Activated T-helper 2 cell treated with anti-CD3 and anti-CD28 coated beads, Interferon-gamma antibody, Interleukin-2, Interleukin-4, amounts not matched to agents 10 μg/mL and 5 μg/mL and 100 μg/mL, durations not matched to agents 14 hours and 24 hours and 36 hours (primary cell): ENCODE measurements around the gene IRF6. TPM values are rescaled to one million over a fixed set of nuclear protein-coding genes. Genes with fewer than 3 reads are reported as not detected.
A peak's percentile ranks its signal among the peaks of the same experiment; 100 is the strongest.

Experiments
- DNase-seq: peaks from one replicate; pipeline ENCODE4 v3.0.0; 2021; ENCODE audit warnings: low spot score
- H3K27ac Mint-ChIP-seq: one replicate; pipeline ENCODE4 v1.8.0; 2021; ENCODE audit warnings: mixed read lengths
- H3K27me3 Mint-ChIP-seq: one replicate; pipeline ENCODE4 v1.8.0; 2021; ENCODE audit warnings: low read depth, mixed read lengths
- H3K36me3 Mint-ChIP-seq: one replicate; pipeline ENCODE4 v1.8.0; 2021; ENCODE audit warnings: low read depth, mixed read lengths
- H3K4me1 Mint-ChIP-seq: one replicate; pipeline ENCODE4 v1.8.0; 2021; ENCODE audit warnings: low read depth, mixed read lengths
- H3K4me3 Mint-ChIP-seq: one replicate; pipeline ENCODE4 v1.8.0; 2021; ENCODE audit warnings: low read depth, mild to moderate bottlenecking, moderate library complexity, mixed read lengths
- H3K9me3 Mint-ChIP-seq: one replicate; pipeline ENCODE4 v1.8.0; 2021; ENCODE audit warnings: mixed read lengths
- intact Hi-C: fragments of 100-400 bp; cut with micrococcal nuclease; formaldehyde crosslinking; loops from one replicate; pipeline ENCODE4 v1.15.1; 2023
- total RNA-seq: library from RNA; stranded (reverse); gene quantifications from 2 replicates; pipeline ENCODE4 v1.2.3, GENCODE V29; 2022

The IRF6 gene
- total RNA-seq, 1 donor from 2014 or later: 0.25 TPM

- H3K27ac Mint-ChIP-seq: no peak overlapping the region
- H3K36me3 Mint-ChIP-seq: no peaks in the 10 kb centered on the region
- intact Hi-C loops: no loop called here
- no peak overlapping the region for H3K4me3 Mint-ChIP-seq
- no peaks in the 10 kb centered on the region for H3K9me3 Mint-ChIP-seq
- DNase-seq: no peak
- peaks cover 23% of the 10 kb centered on the region for H3K27me3 Mint-ChIP-seq
- peaks cover 13% of the 10 kb centered on the region for H3K4me1 Mint-ChIP-seq
Observed at GRCh38 chr1:209817691-209818090, 11.7 kb upstream of the IRF6 start.

- Mint-ChIP-seq H3K36me3 (no peaks in the 10 kb centered on the region), H3K9me3 (no peaks in the 10 kb centered on the region), H3K27ac (no peak overlapping the region), H3K4me3 (no peak overlapping the region), H3K4me1 (peaks cover 11% of the 10 kb centered on the region), H3K27me3 (peaks cover 21% of the 10 kb centered on the region)
- no peak for DNase-seq
- intact Hi-C loops: no loop called here
Observed at GRCh38 chr1:209816923-209817322, 11.0 kb upstream of the IRF6 start.

- intact Hi-C loops: no loop called here
- Mint-ChIP-seq H3K27me3 (peaks cover 15% of the 10 kb centered on the region), H3K4me1 (peaks cover 9% of the 10 kb centered on the region), H3K9me3 (no peaks in the 10 kb centered on the region), H3K4me3 (no peak overlapping the region), H3K27ac (peak overlapping the region; percentile 51), H3K36me3 (no peaks in the 10 kb centered on the region)
- DNase-seq: no peak
Observed at GRCh38 chr1:209815931-209816341, 10.0 kb upstream of the IRF6 start.

- Mint-ChIP-seq H3K4me1 (peaks cover 9% of the 10 kb centered on the region), H3K4me3 (no peak overlapping the region), H3K27ac (no peak overlapping the region), H3K27me3 (peaks cover 11% of the 10 kb centered on the region), H3K9me3 (no peaks in the 10 kb centered on the region), H3K36me3 (no peaks in the 10 kb centered on the region)
- no peak for DNase-seq
- intact Hi-C loops: no loop called here
Observed at GRCh38 chr1:209815490-209815889, 9.5 kb upstream of the IRF6 start.

DNA sequence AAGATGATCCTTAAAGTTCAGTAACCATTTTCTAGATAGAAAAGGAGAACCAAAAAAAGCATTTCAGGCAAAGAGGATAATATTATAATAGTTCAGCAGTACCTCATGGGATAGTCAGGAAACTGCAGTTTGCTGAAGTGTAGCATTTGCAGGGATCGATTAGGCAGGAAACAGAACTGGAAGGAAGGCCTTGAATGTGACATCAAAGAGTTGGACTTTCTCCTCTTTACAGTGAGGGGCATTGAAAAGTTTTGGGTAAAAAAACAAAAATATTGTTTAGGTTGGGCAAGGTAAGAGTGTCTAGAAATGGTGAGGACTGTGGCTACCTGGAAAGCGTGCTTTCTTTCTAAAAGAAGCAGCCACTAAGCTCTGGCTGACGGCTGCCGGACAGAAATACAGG, 8.0 kb upstream of the IRF6 start:
- H3K36me3 Mint-ChIP-seq: no peaks in the 10 kb centered on the region
- no peaks in the 10 kb centered on the region for H3K9me3 Mint-ChIP-seq
- peaks cover 9% of the 10 kb centered on the region for H3K4me1 Mint-ChIP-seq
- no peak overlapping the region for H3K27ac Mint-ChIP-seq
- H3K4me3 Mint-ChIP-seq: no peak overlapping the region
- intact Hi-C loops: no loop called here
- no peak for DNase-seq
- H3K27me3 Mint-ChIP-seq: peaks cover 4% of the 10 kb centered on the region

GRCh38 chr1:209810783-209811182, 4.8 kb upstream of the IRF6 start:
- Mint-ChIP-seq H3K36me3 (no peaks in the 10 kb centered on the region), H3K27ac (no peak overlapping the region), H3K9me3 (no peaks in the 10 kb centered on the region), H3K4me3 (no peak overlapping the region), H3K4me1 (peaks cover 10% of the 10 kb centered on the region), H3K27me3 (no peaks in the 10 kb centered on the region)
- intact Hi-C loops: no loop called here
- DNase-seq: no peak

DNA sequence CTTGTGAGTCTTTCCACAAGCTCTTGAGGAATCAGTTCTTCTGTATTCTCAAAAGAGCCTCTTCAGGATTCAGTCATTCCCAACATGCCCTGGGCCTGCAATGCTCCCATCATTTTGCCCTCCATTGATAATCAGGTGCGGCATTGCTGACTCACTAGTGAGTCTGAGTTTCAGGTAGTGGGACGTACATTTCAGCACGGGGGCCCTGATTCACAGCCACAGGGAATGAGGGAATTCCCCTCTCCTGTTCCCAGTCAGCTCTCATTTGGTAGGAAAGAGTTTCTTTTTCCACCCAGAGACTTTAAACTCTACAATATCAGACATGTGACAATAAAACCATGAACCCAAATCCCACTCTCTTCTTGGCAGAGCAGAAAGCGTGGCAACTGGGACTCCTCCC, 3.7 kb upstream of the IRF6 start:
- Mint-ChIP-seq H3K27me3 (no peaks in the 10 kb centered on the region), H3K36me3 (no peaks in the 10 kb centered on the region)

GRCh38 chr1:209808059-209808581, 2.2 kb upstream of the IRF6 start:
- no peak overlapping the region for H3K27ac Mint-ChIP-seq
- peaks cover 6% of the 10 kb centered on the region for H3K27me3 Mint-ChIP-seq
- H3K4me3 Mint-ChIP-seq: no peak overlapping the region
- DNase-seq: no peak
- H3K36me3 Mint-ChIP-seq: no peaks in the 10 kb centered on the region
- intact Hi-C loops: no loop called here
- H3K9me3 Mint-ChIP-seq: no peaks in the 10 kb centered on the region
- H3K4me1 Mint-ChIP-seq: peaks cover 12% of the 10 kb centered on the region

More for the DNA sequence above, 3.7 kb upstream of the IRF6 start:
- H3K9me3 Mint-ChIP-seq: no peaks in the 10 kb centered on the region
- H3K4me1 Mint-ChIP-seq: peaks cover 9% of the 10 kb centered on the region
- intact Hi-C loops: no loop called here
- H3K4me3 Mint-ChIP-seq: no peak overlapping the region
- no peak for DNase-seq
- H3K27ac Mint-ChIP-seq: no peak overlapping the region

- Mint-ChIP-seq H3K27ac (no peak overlapping the region), H3K9me3 (no peaks in the 10 kb centered on the region), H3K27me3 (peaks cover 6% of the 10 kb centered on the region), H3K4me1 (peaks cover 12% of the 10 kb centered on the region), H3K4me3 (no peak overlapping the region), H3K36me3 (no peaks in the 10 kb centered on the region)
- intact Hi-C loops: no loop called here
- no peak for DNase-seq
Observed at GRCh38 chr1:209807509-209807908, 1.6 kb upstream of the IRF6 start.

GRCh38 chr1:209805341-209805781, 581 bp downstream of the IRF6 start:
- H3K27me3 Mint-ChIP-seq: peaks cover 10% of the 10 kb centered on the region
- no peaks in the 10 kb centered on the region for H3K9me3 Mint-ChIP-seq
- intact Hi-C loops: no loop called here
- no peak overlapping the region for H3K27ac Mint-ChIP-seq
- H3K4me3 Mint-ChIP-seq: no peak overlapping the region
- no peaks in the 10 kb centered on the region for H3K36me3 Mint-ChIP-seq
- H3K4me1 Mint-ChIP-seq: peaks cover 12% of the 10 kb centered on the region
- DNase-seq: no peak

DNA sequence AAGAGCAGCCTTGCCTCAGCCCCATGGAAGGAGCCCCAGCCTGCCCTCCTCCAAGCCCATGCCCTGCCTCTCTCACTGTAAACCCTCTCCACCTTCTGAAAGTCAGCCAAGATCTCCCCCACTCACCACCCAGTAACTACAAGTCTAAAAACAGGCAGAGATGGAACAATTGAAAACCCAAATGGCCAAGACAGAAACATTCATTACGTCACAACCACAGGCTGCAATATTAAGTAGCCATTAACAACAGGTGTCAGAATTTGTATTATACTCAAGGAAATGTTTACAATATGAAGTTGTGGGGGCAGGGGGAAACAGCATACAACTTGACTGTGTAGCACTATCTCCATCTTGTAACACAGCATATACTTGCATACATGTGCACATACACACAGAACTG, 2.4 kb downstream of the IRF6 start:
- Mint-ChIP-seq H3K36me3 (no peaks in the 10 kb centered on the region), H3K4me3 (no peak overlapping the region), H3K9me3 (no peaks in the 10 kb centered on the region), H3K27me3 (peaks cover 10% of the 10 kb centered on the region), H3K4me1 (peaks cover 15% of the 10 kb centered on the region), H3K27ac (no peak overlapping the region)
- DNase-seq: no peak
- intact Hi-C loops: no loop called here

DNA sequence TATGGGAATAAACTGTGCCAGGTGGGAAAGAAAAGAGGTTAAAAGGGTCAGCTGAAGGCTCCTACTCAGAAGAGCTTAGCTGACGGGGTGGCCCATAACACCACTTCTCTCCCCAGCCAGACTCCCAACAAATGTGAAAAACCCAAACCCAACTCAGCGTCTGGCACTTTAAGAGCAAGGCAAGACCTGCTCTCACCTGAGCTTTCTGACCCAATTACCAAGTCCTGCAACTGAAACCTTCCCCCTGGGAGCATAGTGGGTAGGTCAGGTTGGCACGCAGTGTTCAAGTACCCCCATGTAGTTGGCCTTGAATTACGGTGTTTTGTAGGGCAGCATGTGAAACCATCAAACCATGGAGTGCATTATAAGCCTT, 3.2 kb downstream of the IRF6 start:
- intact Hi-C loops: no loop called here
- no peak for DNase-seq
- Mint-ChIP-seq H3K4me3 (no peak overlapping the region), H3K36me3 (no peaks in the 10 kb centered on the region), H3K27me3 (peaks cover 12% of the 10 kb centered on the region), H3K4me1 (peaks cover 14% of the 10 kb centered on the region), H3K9me3 (no peaks in the 10 kb centered on the region), H3K27ac (no peak overlapping the region)

GRCh38 chr1:209802117-209802779, 3.7 kb downstream of the IRF6 start:
- H3K4me1 Mint-ChIP-seq: peaks cover 10% of the 10 kb centered on the region
- DNase-seq: no peak
- peaks cover 12% of the 10 kb centered on the region for H3K27me3 Mint-ChIP-seq
- no peaks in the 10 kb centered on the region for H3K9me3 Mint-ChIP-seq
- no peak overlapping the region for H3K27ac Mint-ChIP-seq
- H3K36me3 Mint-ChIP-seq: no peaks in the 10 kb centered on the region
- H3K4me3 Mint-ChIP-seq: no peak overlapping the region
- intact Hi-C loops: no loop called here
